PC-3 (cell line): Measurements from ENCODE around the gene ATAD3B. TPM values are rescaled to one million over a fixed set of nuclear protein-coding genes. Genes with fewer than 3 reads are reported as not detected.
"Not testable (repeated sequence)": the region's sequence is repeated elsewhere in the genome, so short reads cannot be mapped to it uniquely, and the experiment has no call there.

Experiments
- ATAC-seq: fragments of 200-7000 bp; cut with Tn5 transposase; 2 replicates; pipeline ENCODE4 v1.9.1; 2020; ENCODE audit warnings: mild to moderate bottlenecking, moderate library complexity
- BruUV-seq: library from RNA; stranded (reverse); fragments of 400-500 nt; replicated peaks from 2 replicates; lab custom pipeline; 2021; lab: Mats Ljungman, UMichigan
- CTCF ChIA-PET: fragments of 300-600 bp; sonication (Branson Sonifier 250); formaldehyde crosslinking; loops from one replicate; lab custom pipeline; 2022; ENCODE audit warnings: antibody characterized with exemption; lab: Charles Lee
- POLR2A ChIA-PET: fragments of 300-600 bp; sonication (Branson Sonifier 250); formaldehyde crosslinking; loops from one replicate; lab custom pipeline; 2022; ENCODE audit warnings: antibody characterized with exemption; ENCODE audit not compliant: unreplicated experiment; lab: Charles Lee
- DNase-seq: peaks from one replicate; pipeline ENCODE4 v3.0.0-alpha.2; 2015
- H2AFZ ChIP-seq: fragments of 300-600 bp; sonication (generic); 2 replicates; pipeline ENCODE4 v1.6.0; 2016; ENCODE audit warnings: antibody characterized with exemption, low read length
- H3F3A ChIP-seq: fragments of 300-600 bp; sonication (generic); one replicate; pipeline ENCODE4 v1.6.0; 2017; ENCODE audit warnings: antibody characterized with exemption, low read length, control low read depth, mild to moderate bottlenecking; ENCODE audit not compliant: unreplicated experiment
- H3K27ac ChIP-seq: fragments of 300-600 bp; sonication (generic); 2 replicates; pipeline ENCODE4 v1.5.1; 2016; ENCODE audit warnings: mild to moderate bottlenecking, low read length
- H3K27me3 ChIP-seq: fragments of 300-600 bp; sonication (generic); 2 replicates; pipeline ENCODE4 v1.6.1; 2016; ENCODE audit warnings: low read length, mixed read lengths
- H3K36me3 ChIP-seq: fragments of 300-600 bp; sonication (generic); 2 replicates; pipeline ENCODE4 v1.6.1; 2016; ENCODE audit warnings: low read depth, mixed run types, low read length, mixed read lengths
- H3K4me1 ChIP-seq: fragments of 300-600 bp; sonication (generic); 2 replicates; pipeline ENCODE4 v1.5.1; 2016; ENCODE audit warnings: low read length; ENCODE audit not compliant: insufficient read depth
- H3K4me2 ChIP-seq: fragments of 300-600 bp; sonication (generic); 2 replicates; pipeline ENCODE4 v1.6.0; 2016; ENCODE audit warnings: low read length
- H3K4me3 ChIP-seq: fragments of 300-600 bp; sonication (generic); 2 replicates; pipeline ENCODE4 v1.5.1; 2016; ENCODE audit warnings: mild to moderate bottlenecking, low read length, mixed read lengths
- H3K79me2 ChIP-seq: fragments of 300-600 bp; sonication (generic); 2 replicates; pipeline ENCODE4 v1.6.1; 2017; ENCODE audit warnings: low read length, mixed read lengths
- H3K9ac ChIP-seq: fragments of 300-600 bp; sonication (generic); 2 replicates; pipeline ENCODE4 v1.6.0; 2016; ENCODE audit warnings: mild to moderate bottlenecking, low read length
- H3K9me2 ChIP-seq: fragments of 300-600 bp; sonication (generic); replicated peaks from 2 replicates; pipeline ENCODE4 v1.6.1; 2016; ENCODE audit warnings: mixed run types, low read length, mixed read lengths
- H3K9me3 ChIP-seq: fragments of 300-600 bp; sonication (generic); 2 replicates; pipeline ENCODE4 v1.6.1; 2016; ENCODE audit warnings: low read length, mixed read lengths
- H4K20me1 ChIP-seq: fragments of 300-600 bp; sonication (generic); 2 replicates; pipeline ENCODE4 v1.6.1; 2016; ENCODE audit warnings: low read length, mixed read lengths
- CTCF ChIP-seq: fragments of 300-600 bp; sonication (generic); conservative IDR thresholded peaks from 2 replicates; pipeline ENCODE4 v1.5.1; 2017; ENCODE audit warnings: antibody characterized with exemption, low read depth, mild to moderate bottlenecking, low read length
- EZH2 ChIP-seq: fragments of 300-600 bp; sonication (generic); IDR thresholded peaks from one replicate; pipeline ENCODE4 v1.6.1; 2017; ENCODE audit warnings: antibody characterized with exemption, mild to moderate bottlenecking, low read length; ENCODE audit not compliant: unreplicated experiment
- EZH2phosphoT487 ChIP-seq: fragments of 300-600 bp; sonication (generic); IDR thresholded peaks from 2 replicates; pipeline ENCODE4 v1.6.1; 2018; ENCODE audit warnings: mild to moderate bottlenecking, antibody characterized with exemption, low read length, borderline replicate concordance
- intact Hi-C: fragments of 100-400 bp; cut with micrococcal nuclease; formaldehyde crosslinking; loops from 2 replicates; pipeline ENCODE4 v1.9.0; 2023
- total RNA-seq: library from RNA; depleted of rRNA; stranded (reverse); fragments of >200 nt; gene quantifications from 2 replicates; pipeline ENCODE4 v1.2.3, GENCODE V29; 2014

Gene ATAD3B
- total RNA-seq, 1 experiment from 2014 or later: 140 TPM

- BruUV-seq: TSS peak; percentile 94
- POLR2A ChIA-PET: interaction anchor here (0.6 kb wide), 1 partner anchor 103 kb away, joined by 3 read pairs; no protein-coding TSS in a partner anchor
- H3K36me3 ChIP-seq: peaks cover 8% of the 10 kb centered on the region
- peaks cover 46% of the 10 kb centered on the region for H3K79me2 ChIP-seq
- H3K9me3 ChIP-seq: no peaks in the 10 kb centered on the region
- DNase-seq (peak; percentile 58), ATAC-seq (no peak)
- intact Hi-C loops: loop anchor here (1.0 kb wide), 1 partner anchor 40 kb away; the partner anchor contains the start of gene ATAD3B
- TF ChIP-seq EZH2phosphoT487: no peak
- TF ChIP-seq EZH2: no peak
- no peak for TF ChIP-seq CTCF
- peaks cover 9% of the 10 kb centered on the region for H3K4me1 ChIP-seq
- peak overlapping the region; percentile 95 for H3K9ac ChIP-seq
- peak overlapping the region; percentile 85 for H3K27ac ChIP-seq
- peak overlapping the region; percentile 88 for H3K4me2 ChIP-seq
- H3K9me2 ChIP-seq: no peaks in the 10 kb centered on the region
- peak overlapping the region; percentile 82 for H2AFZ ChIP-seq
- no peaks in the 10 kb centered on the region for H3K27me3 ChIP-seq
- no peaks in the 10 kb centered on the region for H3F3A ChIP-seq
- H4K20me1 ChIP-seq: peaks cover 5% of the 10 kb centered on the region; the same call in 1 of the 2 replicates
- CTCF ChIA-PET: no interaction called here
- peak overlapping the region; percentile 91 for H3K4me3 ChIP-seq
These were observed 39.5 kb downstream of the ATAD3B start for GRCh38 chr1:1510912-1511532.

- DNase-seq (peak; percentile 100), ATAC-seq (peak; percentile 82)
- CTCF ChIA-PET: interaction anchor here (0.6 kb wide), 1 partner anchor 88 kb away, joined by 4 read pairs; no protein-coding TSS in a partner anchor
- TF ChIP-seq CTCF: no peak
- no peak for TF ChIP-seq EZH2phosphoT487
- no peak for TF ChIP-seq EZH2
- Histone ChIP-seq H3K36me3 (peaks cover 10% of the 10 kb centered on the region), H2AFZ (peak within 1 kb of the TSS; percentile 82), H3F3A (no peaks in the 10 kb centered on the region), H4K20me1 (peaks cover 5% of the 10 kb centered on the region; the same call in 1 of the 2 replicates), H3K79me2 (peaks cover 48% of the 10 kb centered on the region), H3K4me2 (peak within 1 kb of the TSS; percentile 88), H3K4me1 (peaks cover 9% of the 10 kb centered on the region), H3K9ac (peak within 1 kb of the TSS; percentile 95), H3K27me3 (no peaks in the 10 kb centered on the region), H3K9me2 (no peaks in the 10 kb centered on the region), H3K4me3 (peak within 1 kb of the TSS; percentile 91), H3K9me3 (no peaks in the 10 kb centered on the region), H3K27ac (peak within 1 kb of the TSS; percentile 85)
- BruUV-seq: no TSS peak
- intact Hi-C loops: loop anchor here (1.0 kb wide), 1 partner anchor 40 kb away; the partner anchor contains the start of gene ATAD3B
- POLR2A ChIA-PET: interaction anchor here (0.6 kb wide), 1 partner anchor 102 kb away, joined by 3 read pairs; no protein-coding TSS in a partner anchor
These were observed 40.1 kb downstream of the ATAD3B start, which contains the start of gene ATAD3A for GRCh38 chr1:1511533-1512285. Gene ATAD3A (plus strand): TSS chr1:1512162. CDS start chr1:1512269, 107 bp downstream.

GRCh38 chr1:1512425-1512824 is 40.9 kb downstream of the ATAD3B start:
- CTCF ChIA-PET, H3K27ac ChIP-seq, H3K27me3 ChIP-seq, intact Hi-C loops, BruUV-seq, H3K9me3 ChIP-seq, H3F3A ChIP-seq, H3K4me1 ChIP-seq, H4K20me1 ChIP-seq, POLR2A ChIA-PET, H3K9me2 ChIP-seq, H2AFZ ChIP-seq, DNase-seq: not testable (repeated sequence)
- Histone ChIP-seq H3K4me3 (peak overlapping the region; percentile 91), H3K4me2 (peak overlapping the region; percentile 82), H3K9ac (peak overlapping the region; percentile 95), H3K79me2 (peaks cover 50% of the 10 kb centered on the region), H3K36me3 (peaks cover 13% of the 10 kb centered on the region)
- peak; percentile 12 for ATAC-seq

GRCh38 chr1:1513675-1514074 is 42.1 kb downstream of the ATAD3B start:
- DNase-seq, H2AFZ ChIP-seq, H3K27ac ChIP-seq, H3K4me1 ChIP-seq, H3K27me3 ChIP-seq, H4K20me1 ChIP-seq, H3K9me3 ChIP-seq, intact Hi-C loops, BruUV-seq, H3K9me2 ChIP-seq, CTCF ChIA-PET, H3F3A ChIP-seq, POLR2A ChIA-PET: not testable (repeated sequence)
- Histone ChIP-seq H3K36me3 (peaks cover 20% of the 10 kb centered on the region), H3K4me3 (peak overlapping the region; percentile 91), H3K9ac (peak overlapping the region; percentile 95), H3K79me2 (peaks cover 50% of the 10 kb centered on the region), H3K4me2 (peak overlapping the region; percentile 81)
- peak; percentile 2 for ATAC-seq
